Upper lobe of left lung (tissue), 6 donors: ENCODE results near the gene PPL. TPM values are rescaled to one million over a fixed set of nuclear protein-coding genes. Genes with fewer than 3 reads are reported as not detected.
A peak's percentile ranks its signal among the peaks of the same experiment; 100 is the strongest.

Experiments
- ATAC-seq, 2 donors: fragments of 200-7000 bp; cut with Tn5 transposase; one replicate each; pipeline ENCODE4 v1.9.1; 2022; ENCODE audit warnings: mild to moderate bottlenecking in 2 of 2, moderate library complexity in 2 of 2; ENCODE audit not compliant: low FRiP score in 2 of 2
- DNase-seq, 2 donors: peaks; one replicate each; pipeline ENCODE4 v3.0.0-alpha.2; 2019 to 2020
- H3K27ac ChIP-seq, 4 donors: fragments of 200-600 bp; sonication (generic); one replicate each; pipeline ENCODE4 v1.5.1; 2016 to 2019
- H3K27me3 ChIP-seq, 4 donors: fragments of 200-600 bp; sonication (generic); one replicate each; pipeline ENCODE4 v1.5.1; 2017 to 2019
- H3K36me3 ChIP-seq, 4 donors: fragments of 200-600 bp; sonication (generic); one replicate each; pipeline ENCODE4 v1.5.1; 2016 to 2019
- H3K4me1 ChIP-seq, 4 donors: fragments of 200-600 bp; sonication (generic); one replicate each; pipeline ENCODE4 v1.5.1; 2018 to 2019
- H3K4me3 ChIP-seq, 4 donors: fragments of 200-600 bp; sonication (generic); one replicate each; pipeline ENCODE4 v1.5.1; 2017 to 2019; ENCODE audit warnings: mild to moderate bottlenecking in 2 of 4, moderate library complexity in 1 of 4
- H3K9me3 ChIP-seq, 4 donors: fragments of 200-600 bp; sonication (generic); one replicate each; pipeline ENCODE4 v1.5.1; 2018 to 2019
- CTCF ChIP-seq, 6 experiments: fragments of 450-650 bp in 4 of 6; fragments of 200-600 bp in 2 of 6; sonication (generic) in 2 of 6; IDR thresholded peaks; one replicate each; pipeline ENCODE4 v1.5.1; 2016 to 2019; ENCODE audit warnings: antibody characterized with exemption in 6 of 6
- EP300 ChIP-seq, 4 donors: sonication (generic); formaldehyde crosslinking; IDR thresholded peaks; one replicate each; pipeline ENCODE4 v1.5.1; 2017; ENCODE audit warnings: antibody characterized with exemption in 4 of 4, control low read depth in 2 of 4
- POLR2A ChIP-seq, 4 donors: fragments of 450-650 bp; IDR thresholded peaks; one replicate each; pipeline ENCODE4 v1.5.1; 2016 to 2017; ENCODE audit warnings: antibody characterized with exemption in 4 of 4, mild to moderate bottlenecking in 2 of 4
- POLR2AphosphoS5 ChIP-seq, 2 donors: sonication (generic); formaldehyde crosslinking; IDR thresholded peaks; one replicate each; pipeline ENCODE4 v1.5.1; 2017; ENCODE audit warnings: antibody characterized with exemption in 2 of 2
- WGBS, 2 donors: methylation state at CpG; one replicate each; pipeline ENCODE4 v1.1.5; 2017 to 2018; 5-methylcytosine and 5-hydroxymethylcytosine counted together
- total RNA-seq, 6 donors: library from RNA; depleted of rRNA in 4 of 6; stranded (reverse); fragments of >200 nt in 4 of 6; gene quantifications; one replicate each; pipeline versions ENCODE4 v1.1.0 to v1.2.1, GENCODE V29; 2016 to 2021
- donor health status: DM: no; HTN: no; CAD: no; lungs with moderate emphysema.
- donor health status: DM: no; HTN: yes; CAD: no; lungs with severe emphysema.

The PPL gene
- total RNA-seq, 6 donors from 2014 or later, result 72.7 to 156 (median 132) TPM

GRCh38 chr16:4860727-4861342, 76.1 kb downstream of the PPL start:
- no peak for DNase-seq
- ATAC-seq, result no peak
- peaks cover 2 to 24% (median 15%) of the 10 kb centered on the region in 4 donors for H3K4me1 ChIP-seq
- no peak overlapping the region for H3K27ac ChIP-seq
- WGBS, 2 donors, result 93 to 97% methylated on average over 11 to 14 of the region's 14 CpGs
- no peak overlapping the region for H3K4me3 ChIP-seq
- peaks cover 38 to 80% (median 54%) of the 10 kb centered on the region in 4 donors for H3K36me3 ChIP-seq
- H3K27me3 ChIP-seq, result no peaks in the 10 kb centered on the region
- H3K9me3 ChIP-seq, result no peaks in the 10 kb centered on the region
- TF ChIP-seq CTCF (IDR thresholded peaks at IDR 0.05) (no peak), POLR2A (IDR thresholded peaks at IDR 0.05) (no peak), POLR2AphosphoS5 (IDR thresholded peaks at IDR 0.05) (no peak), EP300 (IDR thresholded peaks at IDR 0.05) (no peak)

GRCh38 chr16:4859900-4860255, 77.1 kb downstream of the PPL start:
- Histone ChIP-seq H3K9me3 (no peaks in the 10 kb centered on the region), H3K4me3 (no peak overlapping the region), H3K27me3 (no peaks in the 10 kb centered on the region), H3K36me3 (peaks cover 44 to 89% (median 58%) of the 10 kb centered on the region in 4 donors), H3K27ac (peak overlapping the region in 1 of 4 donors; percentile 1), H3K4me1 (peaks cover 2 to 19% (median 13%) of the 10 kb centered on the region in 4 donors)
- 87 to 89% methylated on average over 10 of the region's 10 CpGs for WGBS, 2 donors
- DNase-seq, result no peak
- no peak for TF ChIP-seq CTCF (IDR thresholded peaks at IDR 0.05)
- TF ChIP-seq POLR2A (IDR thresholded peaks at IDR 0.05), result no peak
- no peak for TF ChIP-seq EP300 (IDR thresholded peaks at IDR 0.05)
- TF ChIP-seq POLR2AphosphoS5 (IDR thresholded peaks at IDR 0.05), result no peak
- ATAC-seq, result no peak

DNA sequence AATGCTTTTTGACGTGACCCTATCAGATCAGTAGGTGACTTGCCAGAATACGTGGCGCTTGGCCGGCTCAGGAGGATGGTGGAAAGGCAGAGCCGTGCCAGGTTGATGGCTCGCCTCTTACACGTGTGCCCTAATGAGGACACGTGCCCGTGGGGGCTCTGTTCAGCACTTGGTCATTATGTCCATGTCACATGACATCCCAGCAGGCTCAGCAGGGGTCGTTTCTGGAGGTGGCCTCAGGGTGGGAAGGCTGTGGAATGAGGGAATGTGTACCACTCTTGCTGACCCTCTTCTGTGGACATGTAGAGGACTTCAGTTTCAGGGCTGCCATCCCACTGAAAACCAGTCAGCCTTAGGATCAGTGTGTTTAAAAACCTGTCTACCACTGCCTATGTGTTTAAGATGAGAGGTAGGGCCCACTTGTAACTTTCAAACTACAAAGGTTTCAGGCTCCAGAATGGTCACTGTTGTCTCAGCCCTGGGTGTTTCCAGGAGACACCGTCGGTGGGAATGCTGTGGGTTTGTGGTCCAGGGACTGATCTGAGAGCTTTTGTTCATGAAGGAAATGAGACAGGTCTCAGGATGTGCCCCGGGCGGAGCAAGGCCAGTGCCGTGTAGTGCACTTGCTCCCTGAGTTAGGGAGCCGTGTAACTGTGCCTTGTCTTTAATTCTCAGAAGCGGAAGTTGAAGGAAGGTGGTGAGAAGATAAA, 77.6 kb downstream of the PPL start:
- peaks cover 2 to 14% (median 12%) of the 10 kb centered on the region in 4 donors for H3K4me1 ChIP-seq
- H3K4me3 ChIP-seq, result no peak overlapping the region
- 86 to 89% methylated on average over 17 of the region's 17 CpGs for WGBS, 2 donors
- no peak for TF ChIP-seq POLR2A (IDR thresholded peaks at IDR 0.05)
- TF ChIP-seq CTCF (IDR thresholded peaks at IDR 0.05), result no peak
- no peak for TF ChIP-seq POLR2AphosphoS5 (IDR thresholded peaks at IDR 0.05)
- TF ChIP-seq EP300 (IDR thresholded peaks at IDR 0.05), result no peak
- H3K9me3 ChIP-seq, result no peaks in the 10 kb centered on the region
- H3K27ac ChIP-seq, result no peak overlapping the region
- H3K36me3 ChIP-seq, result peaks cover 49 to 93% (median 58%) of the 10 kb centered on the region in 4 donors
- no peak for ATAC-seq
- no peak for DNase-seq
- H3K27me3 ChIP-seq, result no peaks in the 10 kb centered on the region

DNA sequence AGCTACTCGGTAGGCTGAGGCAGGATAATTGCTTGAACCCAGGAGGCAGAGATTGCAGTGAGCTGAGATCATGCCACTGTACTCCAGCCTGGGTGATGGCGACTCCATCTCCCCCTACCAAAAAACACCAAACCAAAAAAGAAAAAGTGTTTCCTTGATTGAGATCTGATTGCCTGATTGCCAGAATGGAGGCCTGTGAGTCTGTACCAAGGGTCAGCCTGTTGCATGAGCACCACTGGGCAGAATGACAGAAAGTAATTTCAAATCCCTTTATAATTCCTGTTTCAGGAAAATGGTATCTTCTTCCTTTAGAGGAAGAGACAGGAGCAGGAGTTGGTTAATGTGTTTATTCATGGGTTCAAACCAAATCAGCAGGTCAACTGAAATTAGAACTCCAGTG, 81.1 kb downstream of the PPL start:
- Histone ChIP-seq H3K36me3 (peaks cover 45 to 82% (median 57%) of the 10 kb centered on the region in 4 donors), H3K9me3 (no peaks in the 10 kb centered on the region), H3K4me3 (no peak overlapping the region), H3K27me3 (no peaks in the 10 kb centered on the region), H3K4me1 (peaks cover 14 to 22% (median 17%) of the 10 kb centered on the region in 4 donors), H3K27ac (no peak overlapping the region)
- 90 to 92% methylated on average over 2 of the region's 2 CpGs for WGBS, 2 donors
- no peak for TF ChIP-seq POLR2AphosphoS5 (IDR thresholded peaks at IDR 0.05)
- no peak for TF ChIP-seq POLR2A (IDR thresholded peaks at IDR 0.05)
- no peak for TF ChIP-seq CTCF (IDR thresholded peaks at IDR 0.05)
- TF ChIP-seq EP300 (IDR thresholded peaks at IDR 0.05), result no peak
- ATAC-seq (no peak), DNase-seq (no peak)
